ENCODE measurements around the gene USP3. TPM values are rescaled to one million over a fixed set of nuclear protein-coding genes. Genes with fewer than 3 reads are reported as not detected.

USP3 gene
- total and polyA plus RNA-seq, 9 donors: 21.1 to 76.0 (median 60.1) TPM

- no peak for DNase-seq
- H3K27ac ChIP-seq: peak overlapping the region in 1 of 2 donors; percentile 16
These were observed 20.1 kb downstream of the USP3 start for GRCh38 chr15:63524316-63525015.

GRCh38 chr15:63526401-63526800, 22.0 kb downstream of the USP3 start:
- Histone ChIP-seq H3K9me3 (no peaks in the 10 kb centered on the region), H3K27ac (no peak overlapping the region), H3K36me3 (no peaks in the 10 kb centered on the region), H3K4me3 (no peak overlapping the region), H3K4me1 (ENCODE audit: insufficient read depth) (peaks cover 29% of the 10 kb centered on the region), H3K27me3 (no peaks in the 10 kb centered on the region)
- TF ChIP-seq POLR2A (IDR thresholded peaks at IDR 0.05): no peak
- no peak for TF ChIP-seq CTCF (IDR thresholded peaks at IDR 0.05)
- DNase-seq: no peak
- intact Hi-C loops (cut with DNase I): no loop called here
- WGBS, 3 donors: 37 to 57% (median 42%) methylated on average over 1 of the region's 1 CpG

More at GRCh38 chr15:63524316-63525015, 20.1 kb downstream of the USP3 start:
- intact Hi-C loops (cut with DNase I): no loop called here
- Histone ChIP-seq H3K36me3 (no peaks in the 10 kb centered on the region), H3K4me3 (no peak overlapping the region), H3K4me1 (ENCODE audit: insufficient read depth) (peaks cover 32% of the 10 kb centered on the region), H3K27me3 (no peaks in the 10 kb centered on the region), H3K9me3 (no peaks in the 10 kb centered on the region)
- 77 to 86% (median 81%) methylated on average over 5 of the region's 5 CpGs for WGBS, 3 donors
- TF ChIP-seq CTCF (IDR thresholded peaks at IDR 0.05): no peak
- no peak for TF ChIP-seq EP300 (IDR thresholded peaks at IDR 0.05)
- no peak for TF ChIP-seq POLR2A (IDR thresholded peaks at IDR 0.05)

DNA sequence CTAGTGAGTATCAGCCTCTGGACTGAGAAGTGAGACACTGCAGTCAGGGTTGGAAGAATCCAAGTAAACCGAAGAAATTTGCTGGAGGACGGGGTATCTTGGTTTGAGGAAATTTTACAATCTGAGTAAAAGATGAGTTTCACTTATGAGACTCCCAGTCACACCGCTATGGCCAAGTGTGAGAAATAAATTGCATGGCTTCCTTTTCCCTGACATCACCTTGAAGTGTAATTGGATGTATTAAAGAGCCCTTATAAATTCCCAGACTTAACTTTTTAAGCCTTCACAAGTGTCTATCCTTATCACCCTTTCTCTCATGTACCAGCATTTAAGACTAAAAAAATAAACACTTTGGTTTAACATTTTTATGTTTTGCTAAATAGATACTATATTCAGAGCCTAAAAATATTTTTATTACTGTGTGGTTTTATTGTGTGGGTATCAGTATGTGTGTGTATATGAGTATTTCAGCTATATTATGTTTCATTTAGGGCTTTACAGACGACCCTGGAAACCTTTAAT, 23.8 kb downstream of the USP3 start:
- Histone ChIP-seq H3K4me3 (no peak overlapping the region), H3K9me3 (no peaks in the 10 kb centered on the region), H3K4me1 (ENCODE audit: insufficient read depth) (peaks cover 21% of the 10 kb centered on the region), H3K36me3 (no peaks in the 10 kb centered on the region), H3K27ac (no peak overlapping the region), H3K27me3 (no peaks in the 10 kb centered on the region)
- DNase-seq: no peak
- intact Hi-C loops (cut with DNase I): no loop called here
- TF ChIP-seq CTCF (IDR thresholded peaks at IDR 0.05) (no peak), POLR2A (IDR thresholded peaks at IDR 0.05) (no peak), EP300 (IDR thresholded peaks at IDR 0.05) (no peak)
- 61 to 78% (median 67%) methylated on average over 4 of the region's 4 CpGs for WGBS, 3 donors

DNA sequence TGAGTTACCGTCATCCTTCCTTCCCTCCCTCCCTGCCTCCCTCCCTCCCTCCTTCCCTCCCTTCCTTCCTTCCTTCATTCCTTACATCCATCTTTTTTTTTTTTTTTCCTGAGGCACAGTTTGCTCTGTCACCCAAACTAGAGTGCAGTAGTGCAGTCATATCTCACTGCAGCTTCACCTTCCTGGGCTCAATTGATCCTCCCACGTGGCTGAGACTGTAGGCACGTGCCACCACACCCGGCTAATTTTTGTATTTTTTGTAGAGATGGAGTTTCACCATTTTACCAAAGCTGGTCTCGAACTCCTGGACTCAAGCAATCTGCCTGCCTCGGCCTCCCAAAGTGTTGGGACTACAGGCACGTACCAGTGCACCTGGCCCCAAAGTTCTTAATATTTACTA, 25.8 kb downstream of the USP3 start:
- H3K27ac ChIP-seq: no peak overlapping the region
- 88 to 91% (median 90%) methylated on average over 7 of the region's 7 CpGs for WGBS, 3 donors
- no peaks in the 10 kb centered on the region for H3K27me3 ChIP-seq
- H3K4me1 ChIP-seq (ENCODE audit: insufficient read depth): peaks cover 10% of the 10 kb centered on the region
- intact Hi-C loops (cut with DNase I): no loop called here
- H3K9me3 ChIP-seq: no peaks in the 10 kb centered on the region
- TF ChIP-seq CTCF (IDR thresholded peaks at IDR 0.05) (no peak), POLR2A (IDR thresholded peaks at IDR 0.05) (no peak), EP300 (IDR thresholded peaks at IDR 0.05) (no peak)
- DNase-seq: no peak
- H3K36me3 ChIP-seq: no peaks in the 10 kb centered on the region
- no peak overlapping the region for H3K4me3 ChIP-seq
